Erythroblast (primary cell): ENCODE data around the gene AACS.

Experiments used
- GATA1 ChIP-seq: IDR thresholded peaks from 2 replicates; pipeline ENCODE4 v1.6.1; 2011; ENCODE audit warnings: low read depth, mild to moderate bottlenecking, control low read depth, low read length, moderate library complexity
- POLR2A ChIP-seq: IDR thresholded peaks from 2 replicates; pipeline ENCODE4 v1.6.1; 2011; ENCODE audit warnings: mild to moderate bottlenecking, low read length

- TF ChIP-seq POLR2A (no peak), GATA1 (no peak)
Observed at GRCh38 chr12:125164541-125164940, 99.3 kb downstream of the AACS start.
